Fibroblast of skin of left biceps (primary cell): ENCODE results near the gene SMAD1.

ENCODE experiments used
- DNase-seq, 2 experiments: peaks; one replicate each; pipeline ENCODE4 v3.0.0-alpha.2; 2013; ENCODE audit warnings: low read depth in 2 of 2

The SMAD1 gene

GRCh38 chr4:145489556-145489955 lies 7.9 kb downstream of the SMAD1 start:
- no peak for DNase-seq

- DNase-seq = no peak
Measured at GRCh38 chr4:145490361-145490760, 8.7 kb downstream of the SMAD1 start.

GRCh38 chr4:145490796-145491195 lies 9.1 kb downstream of the SMAD1 start:
- DNase-seq = peak in 1 of 2 experiments; percentile 32

GRCh38 chr4:145492376-145492775 lies 10.7 kb downstream of the SMAD1 start:
- DNase-seq = no peak

GRCh38 chr4:145493166-145493565 lies 11.5 kb downstream of the SMAD1 start:
- no peak for DNase-seq

GRCh38 chr4:145494666-145495270 lies 13.1 kb downstream of the SMAD1 start:
- no peak for DNase-seq

- no peak for DNase-seq
Measured at GRCh38 chr4:145496292-145496691, 14.6 kb downstream of the SMAD1 start.

GRCh38 chr4:145497199-145498149 lies 15.8 kb downstream of the SMAD1 start:
- DNase-seq = no peak

GRCh38 chr4:145498430-145498829 lies 16.8 kb downstream of the SMAD1 start:
- DNase-seq = no peak

GRCh38 chr4:145501051-145501660 lies 19.5 kb downstream of the SMAD1 start:
- DNase-seq = no peak

GRCh38 chr4:145502809-145503208 lies 21.2 kb downstream of the SMAD1 start:
- DNase-seq = no peak

GRCh38 chr4:145503486-145504072 lies 21.9 kb downstream of the SMAD1 start:
- DNase-seq = no peak

GRCh38 chr4:145505995-145506394 lies 24.3 kb downstream of the SMAD1 start:
- no peak for DNase-seq

GRCh38 chr4:145507636-145508035 lies 26.0 kb downstream of the SMAD1 start:
- no peak for DNase-seq

GRCh38 chr4:145511913-145512522 lies 30.4 kb downstream of the SMAD1 start:
- no peak for DNase-seq

GRCh38 chr4:145513020-145513621 lies 31.5 kb downstream of the SMAD1 start:
- DNase-seq = no peak

GRCh38 chr4:145520172-145520571 lies 38.5 kb downstream of the SMAD1 start:
- DNase-seq = no peak

- DNase-seq = no peak
Measured at GRCh38 chr4:145521282-145521681, 39.6 kb downstream of the SMAD1 start.

- no peak for DNase-seq
Measured at GRCh38 chr4:145523117-145523516, 41.5 kb downstream of the SMAD1 start.

- DNase-seq = no peak
Measured at GRCh38 chr4:145524552-145524951, 42.9 kb downstream of the SMAD1 start.

- no peak for DNase-seq
Measured at GRCh38 chr4:145525291-145525740, 43.7 kb downstream of the SMAD1 start.
